H1 (cell line): ENCODE data around the gene FIGNL2. TPM values are rescaled to one million over a fixed set of nuclear protein-coding genes. Genes with fewer than 3 reads are reported as not detected.

Experiments
- CTCF ChIA-PET: fragments of 300-600 bp; sonication (Branson Sonifier 250); formaldehyde crosslinking; loops from one replicate; lab custom pipeline; 2021; ENCODE audit not compliant: partially characterized antibody; lab: Charles Lee
- POLR2A ChIA-PET: fragments of 300-600 bp; sonication (Branson Sonifier 250); formaldehyde crosslinking; loops from one replicate; lab custom pipeline; 2021; ENCODE audit warnings: inconsistent platforms; ENCODE audit not compliant: partially characterized antibody; lab: Charles Lee
- DNase-seq, 2 experiments: peaks; one replicate each; pipeline versions ENCODE4 v3.0.0 to v3.0.0-alpha.2; 2010 to 2022; ENCODE audit warnings: low spot score in 2 of 2, low read depth in 1 of 2, mixed read lengths in 1 of 2
- FAIRE-seq: peaks from 2 replicates; lab custom pipeline; 2011; peaks lifted over from hg19 to GRCh38; lab: Jason Lieb, UNC
- H2AFZ ChIP-seq: 2 replicates; pipeline ENCODE4 v1.8.1; 2012; ENCODE audit warnings: low read length, inconsistent platforms
- H2AK5ac ChIP-seq: 2 replicates; pipeline ENCODE4 v1.6.1; 2013; ENCODE audit warnings: low read depth, low read length
- H2BK120ac ChIP-seq: replicated peaks from 2 replicates; pipeline ENCODE3; 2013; ENCODE audit warnings: low read depth, low read length, inconsistent platforms
- H2BK12ac ChIP-seq: 2 replicates; pipeline ENCODE4 v1.6.1; 2013; ENCODE audit warnings: low read depth, low read length
- H2BK15ac ChIP-seq: 2 replicates; pipeline ENCODE4 v1.6.1; 2013; ENCODE audit warnings: low read length
- H2BK20ac ChIP-seq: 2 replicates; pipeline ENCODE4 v1.6.1; 2013; ENCODE audit warnings: low read length
- H2BK5ac ChIP-seq: 2 replicates; pipeline ENCODE4 v1.6.1; 2013; ENCODE audit warnings: low read depth, low read length
- H3K14ac ChIP-seq: 2 replicates; pipeline ENCODE4 v1.6.1; 2013; ENCODE audit warnings: inconsistent platforms; ENCODE audit not compliant: insufficient read length
- H3K18ac ChIP-seq: 2 replicates; pipeline ENCODE4 v1.6.1; 2013; ENCODE audit warnings: low read length; ENCODE audit errors: extremely low read depth
- H3K23ac ChIP-seq: 2 replicates; pipeline ENCODE4 v1.6.1; 2013; ENCODE audit warnings: inconsistent platforms; ENCODE audit not compliant: insufficient read length
- H3K23me2 ChIP-seq: 2 replicates; pipeline ENCODE4 v1.6.1; 2013; ENCODE audit warnings: low read depth, low read length
- H3K27ac ChIP-seq: 2 replicates; pipeline ENCODE4 v1.6.1; 2011; ENCODE audit warnings: low read depth, low read length, inconsistent platforms
- H3K27me3 ChIP-seq, 4 experiments: replicated peaks in 1 of 4; 1 replicate in 1 of 4; 2 replicates in 3 of 4; pipeline versions ENCODE4 v1.6.1 to v1.8.1; 2011 to 2013; ENCODE audit warnings: low read length in 3 of 4, mild to moderate bottlenecking in 3 of 4, inconsistent platforms in 2 of 4, mixed read lengths in 2 of 4, moderate library complexity in 1 of 4; ENCODE audit not compliant: control insufficient read depth in 3 of 4, insufficient read depth in 3 of 4; ENCODE audit errors: extremely low read depth in 1 of 4
- H3K36me3 ChIP-seq, 4 experiments: 2 replicates each; pipeline versions ENCODE4 v1.6.1 to v1.8.1; 2011 to 2013; ENCODE audit warnings: mild to moderate bottlenecking in 4 of 4, low read length in 3 of 4, moderate library complexity in 2 of 4, control low read depth in 1 of 4, inconsistent platforms in 1 of 4; ENCODE audit not compliant: insufficient read depth in 4 of 4, control insufficient read depth in 2 of 4
- H3K4ac ChIP-seq: replicated peaks from 2 replicates; pipeline ENCODE3; 2013; ENCODE audit warnings: low read length, low read depth, mixed read lengths, inconsistent platforms; ENCODE audit not compliant: insufficient read length
- H3K4me1 ChIP-seq, 4 experiments: replicated peaks in 1 of 4; 1 replicate in 1 of 4; 2 replicates in 3 of 4; pipeline versions ENCODE4 v1.6.1 to v1.8.1; 2011 to 2013; ENCODE audit warnings: low read length in 3 of 4, inconsistent platforms in 2 of 4, mixed read lengths in 1 of 4; ENCODE audit not compliant: insufficient read depth in 4 of 4, control insufficient read depth in 3 of 4
- H3K4me2 ChIP-seq, 2 experiments: 2 replicates each; pipeline versions ENCODE4 v1.6.1 to v1.8.1; 2011 to 2013; ENCODE audit warnings: low read depth in 2 of 2, low read length in 2 of 2, control low read depth in 1 of 2, inconsistent platforms in 1 of 2, mild to moderate bottlenecking in 1 of 2; ENCODE audit not compliant: insufficient read depth in 1 of 2
- H3K4me3 ChIP-seq, 4 experiments: fragments of 200-600, 300-600 bp in 1 of 4; sonication (generic), shearing (Covaris generic), sonication (Bioruptor Twin) in 1 of 4; 2 replicates each; pipeline versions ENCODE4 v1.5.1 to v1.8.1; 2011 to 2016; ENCODE audit warnings: low read length in 4 of 4, low read depth in 3 of 4, control low read depth in 2 of 4, inconsistent platforms in 2 of 4, mild to moderate bottlenecking in 2 of 4, mixed read lengths in 1 of 4, moderate library complexity in 1 of 4; ENCODE audit not compliant: insufficient read depth in 2 of 4; ENCODE audit errors: extremely low read depth in 1 of 4
- H3K56ac ChIP-seq: replicated peaks from 2 replicates; pipeline ENCODE3; 2013; ENCODE audit warnings: low read depth, mild to moderate bottlenecking, mixed read lengths, low read length, inconsistent platforms; ENCODE audit not compliant: insufficient read length
- H3K79me1 ChIP-seq: 2 replicates; pipeline ENCODE4 v1.6.1; 2013; ENCODE audit warnings: low read depth, low read length, control low read depth
- H3K79me2 ChIP-seq, 2 experiments: 2 replicates each; pipeline versions ENCODE4 v1.6.1 to v1.8.1; 2012 to 2013; ENCODE audit warnings: low read length in 2 of 2, mild to moderate bottlenecking in 2 of 2, inconsistent platforms in 1 of 2; ENCODE audit not compliant: insufficient read depth in 2 of 2, control insufficient read depth in 1 of 2
- H3K9ac ChIP-seq, 4 experiments: replicated peaks in 1 of 4; 1 replicate in 1 of 4; 2 replicates in 3 of 4; pipeline versions ENCODE4 v1.6.1 to v1.8.1; 2011 to 2013; ENCODE audit warnings: low read depth in 3 of 4, low read length in 3 of 4, control low read depth in 2 of 4, mild to moderate bottlenecking in 2 of 4, moderate library complexity in 2 of 4, inconsistent platforms in 1 of 4; ENCODE audit errors: extremely low read depth in 1 of 4
- H3K9me3 ChIP-seq, 2 experiments: 2 replicates each; pipeline versions ENCODE4 v1.6.1 to v1.8.1; 2012 to 2013; ENCODE audit warnings: mild to moderate bottlenecking in 2 of 2, moderate library complexity in 2 of 2, control low read depth in 1 of 2, inconsistent platforms in 1 of 2, low read depth in 1 of 2, low read length in 1 of 2, mixed read lengths in 1 of 2; ENCODE audit not compliant: insufficient read depth in 2 of 2
- H4K20me1 ChIP-seq, 2 experiments: replicated peaks in 1 of 2; 2 replicates each; pipeline versions ENCODE3 to v1.8.1; 2011 to 2013; ENCODE audit warnings: inconsistent platforms in 2 of 2, low read length in 2 of 2, mild to moderate bottlenecking in 1 of 2; ENCODE audit not compliant: insufficient read depth in 2 of 2, control insufficient read depth in 1 of 2
- H4K5ac ChIP-seq: 2 replicates; pipeline ENCODE4 v1.6.1; 2013; ENCODE audit warnings: low read length, low read depth, mixed read lengths, inconsistent platforms; ENCODE audit not compliant: insufficient read length
- H4K8ac ChIP-seq: 2 replicates; pipeline ENCODE4 v1.8.0; 2013; ENCODE audit warnings: mild to moderate bottlenecking, moderate library complexity, low read length, inconsistent platforms; ENCODE audit not compliant: insufficient read depth; ENCODE audit errors: extremely low read depth
- H4K91ac ChIP-seq: replicated peaks from 2 replicates; pipeline ENCODE3; 2013; ENCODE audit warnings: low read length, mixed read lengths, inconsistent platforms; ENCODE audit not compliant: insufficient read length
- ATF3 ChIP-seq: IDR thresholded peaks from 2 replicates; pipeline ENCODE4 v1.6.1; 2011; ENCODE audit warnings: low read depth, mild to moderate bottlenecking, low read length; ENCODE audit not compliant: insufficient read depth
- CREB1 ChIP-seq: IDR thresholded peaks from 2 replicates; pipeline ENCODE4 v1.6.1; 2012; ENCODE audit warnings: inconsistent platforms
- EP300 ChIP-seq, 2 experiments: IDR thresholded peaks; 1 replicate in 1 of 2; 2 replicates in 1 of 2; pipeline ENCODE4 v1.6.1; 2011 to 2012; ENCODE audit warnings: low read depth in 2 of 2, low read length in 2 of 2, mild to moderate bottlenecking in 2 of 2, borderline replicate concordance in 1 of 2, inconsistent platforms in 1 of 2, moderate library complexity in 1 of 2
- KDM1A ChIP-seq: fragments of 200-600, 300-600 bp; sonication (generic); IDR thresholded peaks from 2 replicates; pipeline ENCODE4 v1.7.1; 2016; ENCODE audit warnings: mild to moderate bottlenecking, low read length, borderline replicate concordance
- KDM4A ChIP-seq: IDR thresholded peaks from one replicate; pipeline ENCODE4 v1.7.1; 2012; ENCODE audit warnings: low read depth, mild to moderate bottlenecking, moderate library complexity, low read length, inconsistent platforms; ENCODE audit not compliant: severe bottlenecking
- NRF1 ChIP-seq: IDR thresholded peaks from 2 replicates; pipeline ENCODE4 v1.6.1; 2011; ENCODE audit warnings: mild to moderate bottlenecking, low read depth, low read length, improper control_type of control experiment
- RBBP5 ChIP-seq: IDR thresholded peaks from 2 replicates; pipeline ENCODE4 v1.7.1; 2012; ENCODE audit warnings: low read depth, mild to moderate bottlenecking, inconsistent platforms, low read length, moderate library complexity, borderline replicate concordance
- SIN3A ChIP-seq, 2 experiments: IDR thresholded peaks in 1 of 2; conservative IDR thresholded peaks in 1 of 2; 2 replicates each; pipeline ENCODE4 v1.6.1; 2011 to 2012; ENCODE audit warnings: low read length in 2 of 2, improper control_type of control experiment in 1 of 2, low read depth in 1 of 2, mild to moderate bottlenecking in 1 of 2
- SIX5 ChIP-seq: IDR thresholded peaks from 2 replicates; pipeline ENCODE4 v1.6.1; 2011; ENCODE audit warnings: mild to moderate bottlenecking, low read depth, low read length
- SP2 ChIP-seq: IDR thresholded peaks from 2 replicates; pipeline ENCODE4 v1.6.1; 2012; ENCODE audit warnings: mild to moderate bottlenecking, low read length, inconsistent platforms
- whole genome bisulfite sequencing, 2 experiments: shearing (Covaris generic) in 1 of 2; methylation state at CpG; one replicate each; pipeline versions ENCODE4 v1.1.6 to v1.1.7; 2013 to 2015; ENCODE audit warnings: low lambda C conversion rate in 2 of 2, mixed read lengths in 2 of 2, inconsistent platforms in 1 of 2, low coverage in 1 of 2, missing lambda C conversion rate in 1 of 2; ENCODE audit not compliant: insufficient replicate concordance in 2 of 2, insufficient coverage in 1 of 2, insufficient read length in 1 of 2; ENCODE audit errors: extremely low coverage in 1 of 2, missing lambda C conversion rate in 1 of 2; 5-methylcytosine and 5-hydroxymethylcytosine counted together
- polyA plus RNA-seq, 7 experiments: library from polyadenylated mRNA; depleted of rRNA in 3 of 7; stranded (reverse) in 5 of 7; unstranded in 2 of 7; fragments of >200 nt in 5 of 7; fragments of 200-250 nt in 2 of 7; gene quantifications; 1 replicate in 5 of 7; 2 replicates in 1 of 7; 4 replicates in 1 of 7; pipeline versions ENCODE4 v1.2.1 to v1.2.3, GENCODE V29; 2011 to 2013; ENCODE audit warnings: missing spikeins in 2 of 7, mixed read lengths in 2 of 7
- total RNA-seq: library from RNA; stranded (reverse); fragmentation: NEBNext Ultra II Directional; extraction: Animal tissue kit (Norgen Biotek cat#: 25700); gene quantifications from 2 replicates; pipeline ENCODE4 v1.2.1, GENCODE V29; 2021

Gene FIGNL2
- total and polyA plus RNA-seq, 2 of the 8 experiments (the other 6 are each of a cell fraction or from before 2014, with no cell fraction given) = 6.5 to 7.1 TPM

GRCh38 chr12:51827925-51828818 is 20.3 kb downstream of the FIGNL2 start:
- H3K4me1 ChIP-seq = peaks cover 13 to 40% (median 29%) of the 10 kb centered on the region in 4 experiments
- no peak for FAIRE-seq
- H3K27ac ChIP-seq = no peak overlapping the region
- TF ChIP-seq CREB1 (no peak), SIX5 (no peak), RBBP5 (no peak), KDM4A (no peak), EP300 (IDR thresholded peaks at IDR 0.05; ENCODE audit: borderline replicate concordance in 1 of 2, low read depth in 2 of 2, low read length in 2 of 2) (no peak), SP2 (no peak), SIN3A (conservative IDR thresholded peaks at IDR 0.05 in 1 of 2, IDR thresholded peaks at IDR 0.05 in 1 of 2; ENCODE audit: low read depth in 1 of 2, low read length in 2 of 2) (no peak), NRF1 (no peak), KDM1A (no peak), ATF3 (no peak)

More at GRCh38 chr12:51827925-51828818, 20.3 kb downstream of the FIGNL2 start:
- Histone ChIP-seq H3K4ac (no peak overlapping the region), H2BK20ac (peak overlapping the region; percentile 98), H3K79me1 (no peaks in the 10 kb centered on the region; the same call in 1 of the 2 replicates), H3K56ac (no peak overlapping the region), H2BK12ac (peak overlapping the region; percentile 45), H3K14ac (no peak overlapping the region), H2BK5ac (peak overlapping the region; percentile 18; the same call in 1 of the 2 replicates), H4K5ac (peak overlapping the region; percentile 27), H3K18ac (peak overlapping the region; percentile 55), H4K8ac (no peak overlapping the region; the same call in none of the 2 replicates), H2AK5ac (no peak overlapping the region; the same call in 1 of the 2 replicates), H2AFZ (no peak overlapping the region), H3K23me2 (no peaks in the 10 kb centered on the region; the same call in 1 of the 2 replicates), H3K9ac (no peak overlapping the region), H3K27me3 (0 out of 7 replicates have a peak, but pooled peaks cover 0 to 3% (median 0%) of the 10 kb centered on the region in 4 experiments), H2BK120ac (peak overlapping the region; percentile 41), H3K23ac (no peak overlapping the region), H3K79me2 (no peaks in the 10 kb centered on the region), H2BK15ac (no peak overlapping the region; the same call in none of the 2 replicates), H3K4me2 (peak overlapping the region; percentile 25 to 52), H4K20me1 (peaks cover 0 to 6% of the 10 kb centered on the region in 2 experiments), H3K4me3 (peak overlapping the region in 1 of 4 experiments; percentile 4; a peak in 1 of 8 replicates), H3K36me3 (no peaks in the 10 kb centered on the region), H3K9me3 (no peaks in the 10 kb centered on the region), H4K91ac (peak overlapping the region; percentile 67)
- ChIA-PET CTCF (interaction anchor here (0.6 to 6.8 kb wide), 7 partner anchors 10 to 62 kb away, joined by 3 to 49 read pairs (median 10); no protein-coding TSS in a partner anchor), POLR2A (interaction anchor here (0.6 to 2.7 kb wide), 8 partner anchors 9 to 126 kb away, joined by 3 to 11 read pairs (median 6); no protein-coding TSS in a partner anchor)
- WGBS, 2 experiments = 83% methylated on average over 11 of the region's 11 CpGs; no CpG with 5 or more reads in 1 of the 2 experiments
- DNase-seq = no peak
